ENCODE measurements around the gene TFF2.

DNA sequence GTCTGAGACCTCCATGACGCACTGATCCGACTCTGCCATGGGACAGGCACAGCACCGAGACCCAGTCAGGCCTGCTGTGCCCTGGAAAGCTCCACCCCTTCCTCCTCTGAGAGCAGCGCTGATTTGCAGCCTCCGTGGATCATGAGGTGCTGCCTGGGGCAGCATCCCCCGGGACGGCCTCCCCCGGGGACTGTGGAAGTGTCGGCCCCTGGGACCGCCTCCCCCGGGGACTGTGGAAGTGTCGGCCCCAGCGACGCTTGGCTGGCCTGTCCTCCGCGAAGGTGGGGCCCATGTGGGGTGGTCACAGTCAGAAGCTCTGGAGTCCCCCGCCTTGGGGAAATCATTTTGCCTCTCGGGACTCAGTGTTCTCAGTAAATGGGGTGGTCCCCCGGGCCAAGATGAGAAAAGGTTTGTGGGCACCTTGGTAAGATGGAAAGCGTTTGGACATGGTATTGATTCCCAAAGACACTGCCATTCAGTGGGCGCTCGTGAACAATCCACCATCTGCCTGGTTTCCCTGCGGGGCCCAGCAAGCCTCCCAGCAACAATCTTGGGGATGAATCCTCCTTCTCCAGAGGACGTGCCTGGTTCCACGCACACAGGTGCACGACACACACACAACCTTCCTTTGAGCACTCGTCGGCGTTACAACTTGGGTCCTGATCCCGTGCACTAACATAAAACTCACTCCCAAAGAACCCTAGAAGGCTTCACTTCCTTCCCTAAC is 3.0 kb downstream of the TFF2 start:
- TF ChIP-seq EZH2phosphoT487 (IDR thresholded peaks at IDR 0.05; ENCODE audit: insufficient read depth, low read depth), result no peak
- TF ChIP-seq EZH2 (IDR thresholded peaks at IDR 0.05; ENCODE audit: insufficient read depth, poor library complexity, severe bottlenecking), result no peak

Measured in GM23248 (cell line).